Measurements from ENCODE around the gene CX3CR1. TPM values are rescaled to one million over a fixed set of nuclear protein-coding genes. Genes with fewer than 3 reads are reported as not detected.
"Not testable (repeated sequence)": the region's sequence is repeated elsewhere in the genome, so short reads cannot be mapped to it uniquely, and the experiment has no call there.

CX3CR1 gene
- total and polyA plus RNA-seq, 7 donors = 0.03 to 1.9 (median 0.55) TPM

DNA sequence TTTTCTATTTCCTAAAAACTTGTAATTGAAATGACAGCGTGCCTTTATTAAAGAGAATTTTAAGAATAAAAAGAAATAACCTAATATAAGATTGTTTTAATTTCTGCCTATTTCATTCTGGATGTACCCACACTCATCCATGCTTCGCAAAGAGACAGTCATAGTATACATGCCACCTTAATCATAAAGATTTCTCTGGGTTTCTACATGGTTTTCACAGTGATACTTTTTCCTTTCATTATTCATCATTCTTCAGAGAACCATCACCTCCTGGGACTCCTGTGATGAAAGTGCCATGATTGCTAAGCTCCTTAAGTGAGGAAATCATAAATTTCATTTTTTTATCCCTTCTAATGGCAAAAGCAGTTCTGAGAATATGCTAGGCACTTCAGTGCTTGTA is 45.4 kb upstream of the CX3CR1 start:
- TF ChIP-seq CTCF (IDR thresholded peaks at IDR 0.05) = no peak
- ATAC-seq (no peak), DNase-seq (no peak)
- Histone ChIP-seq H3K36me3 (ENCODE audit: insufficient read depth in 1 of 2, low read depth in 1 of 2) (peaks cover 0 to 2% of the 10 kb centered on the region in 2 donors), H3K9me3 (no peaks in the 10 kb centered on the region), H3K27ac (no peak overlapping the region), H3K4me1 (no peaks in the 10 kb centered on the region), H3K27me3 (ENCODE audit: insufficient read depth in 3 of 3, low read length in 2 of 3) (no peaks in the 10 kb centered on the region), H3K4me3 (no peak overlapping the region)
- WGBS, 3 donors = 90 to 96% (median 93%) methylated on average over 2 of the region's 2 CpGs
- intact Hi-C loops (cut with DNase I) = no loop called here

GRCh38 chr3:39323494-39323893 is 43.7 kb upstream of the CX3CR1 start:
- H3K36me3 ChIP-seq (ENCODE audit: insufficient read depth in 1 of 2, low read depth in 1 of 2) = peaks cover 0 to under 1% of the 10 kb centered on the region in 2 donors
- no peak for ATAC-seq
- TF ChIP-seq CTCF (IDR thresholded peaks at IDR 0.05) = no peak
- 66 to 70% (median 68%) methylated on average over 2 of the region's 2 CpGs for WGBS, 3 donors
- H3K9me3 ChIP-seq = peaks cover 4% of the 10 kb centered on the region
- intact Hi-C loops (cut with DNase I) = no loop called here
- no peaks in the 10 kb centered on the region for H3K27me3 ChIP-seq (ENCODE audit: insufficient read depth in 3 of 3, low read length in 2 of 3)
- no peak for DNase-seq
- H3K27ac ChIP-seq = no peak overlapping the region
- H3K4me1 ChIP-seq = no peaks in the 10 kb centered on the region
- no peak overlapping the region for H3K4me3 ChIP-seq

- H3K9me3 ChIP-seq = peaks cover 4% of the 10 kb centered on the region
- H3K36me3 ChIP-seq (ENCODE audit: insufficient read depth in 1 of 2, low read depth in 1 of 2) = no peaks in the 10 kb centered on the region
- no peaks in the 10 kb centered on the region for H3K27me3 ChIP-seq (ENCODE audit: insufficient read depth in 3 of 3, low read length in 2 of 3)
- no peak overlapping the region for H3K27ac ChIP-seq
- TF ChIP-seq CTCF (IDR thresholded peaks at IDR 0.05) = no peak
- H3K4me1 ChIP-seq = no peaks in the 10 kb centered on the region
- H3K4me3 ChIP-seq = no peak overlapping the region
- intact Hi-C loops (cut with DNase I) = no loop called here
- ATAC-seq = no peak
- no peak for DNase-seq
Measured at GRCh38 chr3:39322936-39323335, 43.1 kb upstream of the CX3CR1 start.

DNA sequence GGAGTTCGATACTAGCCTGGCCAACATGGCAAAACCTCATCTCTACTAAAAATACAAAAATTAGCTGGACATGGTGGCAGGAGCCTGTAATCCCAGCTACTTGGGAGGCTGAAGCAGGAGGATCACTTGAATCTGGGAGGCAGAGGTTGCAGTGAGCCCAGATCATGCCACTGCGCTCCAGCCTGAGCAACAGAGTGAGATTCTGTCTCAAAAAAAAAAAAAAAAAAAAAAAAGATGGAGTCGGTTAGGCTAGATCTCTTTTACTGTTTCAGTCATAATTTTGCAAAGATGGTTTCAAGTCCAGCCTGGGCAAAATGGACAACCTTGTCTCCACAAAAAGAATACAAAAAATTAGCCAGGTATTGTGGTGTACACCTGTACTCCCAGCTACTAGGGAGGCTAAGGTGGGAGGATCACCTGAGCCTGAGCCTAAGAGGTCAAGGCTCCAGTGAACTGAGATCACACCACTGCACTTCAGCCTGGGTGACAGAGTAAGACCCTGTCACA is 42.4 kb upstream of the CX3CR1 start:
- H3K27me3 ChIP-seq (ENCODE audit: insufficient read depth in 3 of 3, low read length in 2 of 3); ATAC-seq; H3K4me1 ChIP-seq; DNase-seq; H3K36me3 ChIP-seq (ENCODE audit: insufficient read depth in 1 of 2, low read depth in 1 of 2); H3K27ac ChIP-seq; H3K9me3 ChIP-seq; intact Hi-C loops (cut with DNase I); H3K4me3 ChIP-seq: not testable (repeated sequence)
- WGBS, 3 donors = 53 to 61% (median 54%) methylated on average over 3 of the region's 3 CpGs

DNA sequence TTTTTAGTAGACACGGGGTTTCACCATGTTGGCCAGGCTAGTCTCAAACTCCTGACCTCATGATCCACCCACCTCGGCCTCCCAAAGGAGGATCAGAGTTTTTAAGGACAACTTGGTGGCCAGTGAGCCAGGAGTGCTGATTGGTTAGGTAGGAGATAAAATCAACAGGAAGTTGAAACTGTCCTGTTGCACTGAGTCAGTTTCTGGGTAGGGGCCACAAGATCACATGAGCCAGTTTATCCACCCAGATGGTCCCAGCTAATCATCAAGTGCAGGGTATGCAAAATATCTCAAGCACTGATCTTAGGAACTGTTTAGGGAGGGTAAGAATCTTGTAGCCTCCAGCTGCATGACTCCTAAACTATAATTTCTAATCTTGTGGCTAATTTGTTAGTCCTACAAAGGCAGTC is 41.7 kb upstream of the CX3CR1 start:
- DNase-seq; ATAC-seq; H3K36me3 ChIP-seq (ENCODE audit: insufficient read depth in 1 of 2, low read depth in 1 of 2); intact Hi-C loops (cut with DNase I); H3K9me3 ChIP-seq; H3K27me3 ChIP-seq (ENCODE audit: insufficient read depth in 3 of 3, low read length in 2 of 3); H3K4me3 ChIP-seq; H3K27ac ChIP-seq; H3K4me1 ChIP-seq: not testable (repeated sequence)
- 68 to 78% (median 78%) methylated on average over 2 of the region's 2 CpGs for WGBS, 3 donors

DNA sequence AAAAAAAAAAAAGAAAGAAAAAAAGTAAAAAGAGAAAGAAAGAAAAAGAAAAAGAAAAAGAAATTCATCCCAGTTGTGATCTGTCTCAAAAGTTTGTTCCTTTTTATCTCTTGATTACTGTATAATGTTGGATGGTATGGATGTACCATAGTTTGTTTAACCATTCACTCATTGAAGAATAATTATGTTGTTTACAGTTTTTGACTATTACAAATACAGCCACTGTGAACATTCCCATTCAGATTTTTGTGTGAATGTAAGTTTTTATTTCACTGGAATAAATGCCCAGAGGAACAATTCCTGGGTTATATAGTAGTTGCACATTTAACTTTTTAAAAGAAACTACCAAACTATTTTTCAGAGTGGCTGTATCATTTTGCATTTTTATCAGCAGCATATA is 39.4 kb upstream of the CX3CR1 start:
- Histone ChIP-seq H3K36me3 (ENCODE audit: insufficient read depth in 1 of 2, low read depth in 1 of 2) (no peaks in the 10 kb centered on the region), H3K9me3 (peaks cover 8% of the 10 kb centered on the region), H3K4me1 (no peaks in the 10 kb centered on the region), H3K4me3 (no peak overlapping the region), H3K27me3 (ENCODE audit: insufficient read depth in 3 of 3, low read length in 2 of 3) (no peaks in the 10 kb centered on the region), H3K27ac (no peak overlapping the region)
- intact Hi-C loops (cut with DNase I) = no loop called here
- DNase-seq (no peak), ATAC-seq (no peak)
- no peak for TF ChIP-seq CTCF (IDR thresholded peaks at IDR 0.05)
